Measurements from ENCODE around the gene DLG1. TPM values are rescaled to one million over a fixed set of nuclear protein-coding genes. Genes with fewer than 3 reads are reported as not detected.

Gene DLG1
- total and polyA plus RNA-seq, 12 donors: 20.7 to 97.4 (median 54.0) TPM

- H3K4me1 ChIP-seq: peaks cover 0 to 18% (median 0%) of the 10 kb centered on the region in 9 donors
- peaks cover 0 to 35% (median 5%) of the 10 kb centered on the region in 9 donors for H3K36me3 ChIP-seq
- WGBS, 2 donors: 83 to 93% methylated on average over 1 of the region's 1 CpG
- no peak overlapping the region for H3K4me3 ChIP-seq
- no peak overlapping the region for H3K27ac ChIP-seq
- no peak for TF ChIP-seq CTCF (IDR thresholded peaks at IDR 0.05)
- ATAC-seq (no peak), DNase-seq (no peak)
- intact Hi-C loops (cut with DNase I): no loop called here
- peaks cover 0 to 72% (median 25%) of the 10 kb centered on the region in 11 donors for H3K9me3 ChIP-seq
- no peaks in the 10 kb centered on the region for H3K27me3 ChIP-seq
These were observed 58.6 kb downstream of the DLG1 start for GRCh38 chr3:197239857-197240256.

GRCh38 chr3:197238842-197239241 lies 59.6 kb downstream of the DLG1 start:
- Histone ChIP-seq H3K9me3 (peaks cover 0 to 71% (median 25%) of the 10 kb centered on the region in 11 donors), H3K4me1 (peaks cover 0 to 18% (median 0%) of the 10 kb centered on the region in 9 donors), H3K27ac (no peak overlapping the region), H3K36me3 (peaks cover 0 to 29% (median 0%) of the 10 kb centered on the region in 9 donors), H3K4me3 (no peak overlapping the region), H3K27me3 (no peaks in the 10 kb centered on the region)
- intact Hi-C loops (cut with DNase I): no loop called here
- no peak for DNase-seq
- 90 to 94% methylated on average over 1 of the region's 1 CpG for WGBS, 2 donors
- TF ChIP-seq CTCF (IDR thresholded peaks at IDR 0.05): no peak
- no peak for ATAC-seq

- TF ChIP-seq CTCF (IDR thresholded peaks at IDR 0.05): no peak
- intact Hi-C loops (cut with DNase I): no loop called here
- no peak for DNase-seq
- WGBS, 2 donors: 92 to 94% methylated on average over 4 of the region's 4 CpGs
- Histone ChIP-seq H3K4me1 (peaks cover 0 to 18% (median 0%) of the 10 kb centered on the region in 9 donors), H3K27ac (no peak overlapping the region), H3K36me3 (peaks cover 0 to 19% (median 0%) of the 10 kb centered on the region in 9 donors), H3K9me3 (peaks cover 0 to 62% (median 16%) of the 10 kb centered on the region in 11 donors), H3K4me3 (no peak overlapping the region), H3K27me3 (no peaks in the 10 kb centered on the region)
- no peak for ATAC-seq
These were observed 60.5 kb downstream of the DLG1 start for GRCh38 chr3:197237897-197238296.

GRCh38 chr3:197236362-197236761 lies 62.0 kb downstream of the DLG1 start:
- intact Hi-C loops (cut with DNase I): no loop called here
- H3K27ac ChIP-seq: no peak overlapping the region
- peaks cover 0 to 18% (median 0%) of the 10 kb centered on the region in 9 donors for H3K4me1 ChIP-seq
- no peak overlapping the region for H3K4me3 ChIP-seq
- no peaks in the 10 kb centered on the region for H3K27me3 ChIP-seq
- peaks cover 0 to 16% (median 0%) of the 10 kb centered on the region in 9 donors for H3K36me3 ChIP-seq
- ATAC-seq: no peak
- peaks cover 0 to 46% (median 3%) of the 10 kb centered on the region in 11 donors for H3K9me3 ChIP-seq
- no peak for DNase-seq
- 97 to 99% methylated on average over 4 of the region's 4 CpGs for WGBS, 2 donors
- TF ChIP-seq CTCF (IDR thresholded peaks at IDR 0.05): no peak

All from heart right ventricle (tissue), 16 donors.